AG09319 (cell line): Measurements from ENCODE around the gene PTPRT.

ENCODE experiments used
- DNase-seq: peaks from one replicate; pipeline ENCODE4 v3.0.0-alpha.2; 2010; ENCODE audit warnings: low read depth; ENCODE audit errors: extremely low read depth
- CTCF ChIP-seq: IDR thresholded peaks from 2 replicates; pipeline ENCODE4 v1.5.1; 2011; ENCODE audit warnings: low read depth, mild to moderate bottlenecking, inconsistent platforms, low read length, moderate library complexity

The PTPRT gene

GRCh38 chr20:42649748-42650147 is 540.0 kb downstream of the PTPRT start:
- DNase-seq: no peak
- no peak for TF ChIP-seq CTCF

- DNase-seq: no peak
- no peak for TF ChIP-seq CTCF
Observed at GRCh38 chr20:42646250-42646649, 543.5 kb downstream of the PTPRT start.

GRCh38 chr20:42641886-42642285 is 547.8 kb downstream of the PTPRT start:
- DNase-seq: no peak
- TF ChIP-seq CTCF: no peak

- TF ChIP-seq CTCF: no peak
- no peak for DNase-seq
Observed at GRCh38 chr20:42639140-42639539, 550.6 kb downstream of the PTPRT start.

- DNase-seq: no peak
- TF ChIP-seq CTCF: no peak
Observed at GRCh38 chr20:42635699-42636411, 553.9 kb downstream of the PTPRT start.

GRCh38 chr20:42634156-42634555 is 555.5 kb downstream of the PTPRT start:
- DNase-seq: no peak
- TF ChIP-seq CTCF: no peak

- TF ChIP-seq CTCF: no peak
- DNase-seq: no peak
Observed at GRCh38 chr20:42628683-42629082, 561.0 kb downstream of the PTPRT start.
